ENCODE data around the gene TSC22D3.

Gene TSC22D3

GRCh38 chrX:107760304-107761077, 15.1 kb downstream of the TSC22D3 start:
- DNase-seq = no peak

GRCh38 chrX:107758231-107758766, 17.3 kb downstream of the TSC22D3 start:
- DNase-seq = no peak

- no peak for DNase-seq
Measured at GRCh38 chrX:107755721-107756120, 19.9 kb downstream of the TSC22D3 start.

- DNase-seq = no peak
Measured at GRCh38 chrX:107753187-107753586, 22.4 kb downstream of the TSC22D3 start.

GRCh38 chrX:107752714-107753113, 22.9 kb downstream of the TSC22D3 start:
- DNase-seq = no peak

- DNase-seq = no peak
Measured at GRCh38 chrX:107752043-107752442, 23.5 kb downstream of the TSC22D3 start.

GRCh38 chrX:107750861-107751445, 24.6 kb downstream of the TSC22D3 start:
- DNase-seq = no peak

- no peak for DNase-seq
Measured at GRCh38 chrX:107750263-107750662, 25.3 kb downstream of the TSC22D3 start.

GRCh38 chrX:107748506-107748905, 27.1 kb downstream of the TSC22D3 start:
- DNase-seq = no peak

- no peak for DNase-seq
Measured at GRCh38 chrX:107747596-107748161, 27.9 kb downstream of the TSC22D3 start.

- no peak for DNase-seq
Measured at GRCh38 chrX:107744868-107745267, 30.7 kb downstream of the TSC22D3 start.

GRCh38 chrX:107743995-107744394, 31.6 kb downstream of the TSC22D3 start:
- no peak for DNase-seq

GRCh38 chrX:107742700-107743191, 32.8 kb downstream of the TSC22D3 start:
- no peak for DNase-seq

- no peak for DNase-seq
Measured at GRCh38 chrX:107741404-107741790, 34.2 kb downstream of the TSC22D3 start.

GRCh38 chrX:107739541-107739940, 36.0 kb downstream of the TSC22D3 start:
- no peak for DNase-seq

GRCh38 chrX:107738768-107739167, 36.8 kb downstream of the TSC22D3 start:
- no peak for DNase-seq

- DNase-seq = no peak
Measured at GRCh38 chrX:107738272-107738671, 37.3 kb downstream of the TSC22D3 start.

- DNase-seq = no peak
Measured at GRCh38 chrX:107736781-107737531, 38.6 kb downstream of the TSC22D3 start.

- no peak for DNase-seq
Measured at GRCh38 chrX:107734646-107735045, 40.9 kb downstream of the TSC22D3 start.

GRCh38 chrX:107733686-107734085, 41.9 kb downstream of the TSC22D3 start:
- DNase-seq = no peak

GRCh38 chrX:107731831-107732502, 43.6 kb downstream of the TSC22D3 start:
- DNase-seq = no peak

GRCh38 chrX:107730991-107731766, 44.4 kb downstream of the TSC22D3 start:
- no peak for DNase-seq

All from stimulated activated naive CD4-positive, alpha-beta T cell treated with Interleukin-2 at 50 U/mL for 16 hours (primary cell).